Measurements from ENCODE around the gene GTF3C5. TPM values are rescaled to one million over a fixed set of nuclear protein-coding genes. Genes with fewer than 3 reads are reported as not detected.
"Not testable (repeated sequence)": the region's sequence is repeated elsewhere in the genome, so short reads cannot be mapped to it uniquely, and the experiment has no call there.

GTF3C5 gene
- total and polyA plus RNA-seq, 7 experiments from 2014 or later = 39.9 to 77.9 (median 48.8) TPM

DNA sequence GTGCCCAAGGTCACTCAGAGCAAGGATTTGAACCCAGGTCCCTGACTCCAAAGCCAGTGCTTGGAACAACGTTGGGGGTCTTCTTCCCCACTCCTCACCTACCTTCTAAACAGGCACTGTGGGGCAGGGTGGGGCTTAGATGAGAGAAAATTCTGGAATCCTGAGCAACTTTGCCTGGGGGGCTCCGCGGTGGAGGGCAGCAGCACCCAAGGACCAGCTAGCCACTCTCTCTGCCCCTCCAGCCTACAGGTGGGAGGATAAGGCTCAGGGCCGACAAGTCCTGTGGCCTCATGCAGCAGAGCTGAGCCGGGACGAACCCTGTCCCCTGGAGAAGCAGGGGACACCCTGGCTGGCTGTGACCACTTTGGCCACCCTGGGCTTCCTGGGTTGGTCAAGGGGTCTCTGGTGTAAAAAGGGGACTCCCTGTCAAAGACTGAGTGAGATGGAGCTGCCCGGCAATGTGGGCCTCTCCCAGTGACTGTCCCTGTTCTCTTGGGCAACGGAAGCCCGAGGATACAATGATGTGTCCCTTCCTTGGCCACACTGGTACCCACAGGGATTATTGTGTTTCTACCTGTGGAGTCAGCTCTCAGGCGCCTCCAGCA lies 57.5 kb downstream of the GTF3C5 start:
- no peak for ATAC-seq
- CTCF ChIA-PET = no interaction called here
- intact Hi-C loops (cut with micrococcal nuclease) = no loop called here

DNA sequence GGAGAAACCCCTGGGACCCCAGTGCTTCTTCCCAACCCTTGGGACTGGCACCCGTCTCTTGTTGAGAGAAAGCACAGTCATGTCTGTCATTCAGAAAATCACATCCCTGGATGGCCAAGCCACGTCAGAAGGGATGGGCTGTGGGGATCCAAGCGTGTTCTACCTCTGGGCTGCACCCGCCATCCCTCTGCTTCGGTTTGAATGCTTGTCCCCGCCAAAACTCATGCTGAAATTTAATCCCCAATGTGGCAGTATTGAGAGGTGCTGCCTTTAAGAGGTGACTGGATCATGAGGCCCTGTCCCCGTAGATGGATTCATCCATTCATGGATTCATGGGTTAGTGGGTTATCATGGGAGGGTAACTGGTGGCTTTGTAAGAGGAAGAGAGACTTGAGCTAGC lies 58.0 kb downstream of the GTF3C5 start:
- CTCF ChIA-PET = no interaction called here
- POLR2A ChIA-PET = no interaction called here
- ATAC-seq (no peak), DNase-seq (no peak)
- Mint-ChIP-seq H3K27ac (peak overlapping the region in 1 of 9 donors; percentile 30), H3K36me3 (peaks cover 0 to 2% (median 0%) of the 10 kb centered on the region in 5 donors), H3K27me3 (no peaks in the 10 kb centered on the region), H3K4me1 (no peaks in the 10 kb centered on the region), H3K9me3 (peaks cover 0 to 2% (median 0%) of the 10 kb centered on the region in 11 donors), H3K4me3 (no peak overlapping the region)
- intact Hi-C loops (cut with micrococcal nuclease) = no loop called here
- Histone ChIP-seq H3K36me3 (ENCODE audit: control insufficient read depth in 2 of 3, insufficient read depth in 3 of 3, low read length in 3 of 3) (no peaks in the 10 kb centered on the region), H3K9me3 (ENCODE audit: control insufficient read depth in 2 of 3, low read length in 3 of 3) (no peaks in the 10 kb centered on the region), H3K27ac (ENCODE audit: low read depth, low read length) (no peak overlapping the region), H3K4me3 (ENCODE audit: low read length) (no peak overlapping the region), H3K27me3 (ENCODE audit: control insufficient read depth in 2 of 2, insufficient read depth in 2 of 2, low read length in 2 of 2) (no peaks in the 10 kb centered on the region), H3K4me1 (ENCODE audit: control insufficient read depth in 2 of 2, insufficient read depth in 2 of 2, low read length in 2 of 2) (no peaks in the 10 kb centered on the region)

More for the DNA sequence above, 57.5 kb downstream of the GTF3C5 start:
- POLR2A ChIA-PET = no interaction called here
- H3K9me3 ChIP-seq (ENCODE audit: control insufficient read depth in 2 of 3, low read length in 3 of 3) = no peaks in the 10 kb centered on the region
- H3K27ac ChIP-seq (ENCODE audit: low read depth, low read length) = no peak overlapping the region
- H3K27me3 ChIP-seq (ENCODE audit: control insufficient read depth in 2 of 2, insufficient read depth in 2 of 2, low read length in 2 of 2) = no peaks in the 10 kb centered on the region
- Mint-ChIP-seq H3K9me3 (peaks cover 0 to 2% (median 0%) of the 10 kb centered on the region in 11 donors), H3K27ac (no peak overlapping the region), H3K36me3 (no peaks in the 10 kb centered on the region), H3K4me3 (no peak overlapping the region), H3K4me1 (no peaks in the 10 kb centered on the region), H3K27me3 (no peaks in the 10 kb centered on the region)
- H3K36me3 ChIP-seq (ENCODE audit: control insufficient read depth in 2 of 3, insufficient read depth in 3 of 3, low read length in 3 of 3) = no peaks in the 10 kb centered on the region
- H3K4me1 ChIP-seq (ENCODE audit: control insufficient read depth in 2 of 2, insufficient read depth in 2 of 2, low read length in 2 of 2) = no peaks in the 10 kb centered on the region
- DNase-seq = no peak
- no peak overlapping the region for H3K4me3 ChIP-seq (ENCODE audit: low read length)

DNA sequence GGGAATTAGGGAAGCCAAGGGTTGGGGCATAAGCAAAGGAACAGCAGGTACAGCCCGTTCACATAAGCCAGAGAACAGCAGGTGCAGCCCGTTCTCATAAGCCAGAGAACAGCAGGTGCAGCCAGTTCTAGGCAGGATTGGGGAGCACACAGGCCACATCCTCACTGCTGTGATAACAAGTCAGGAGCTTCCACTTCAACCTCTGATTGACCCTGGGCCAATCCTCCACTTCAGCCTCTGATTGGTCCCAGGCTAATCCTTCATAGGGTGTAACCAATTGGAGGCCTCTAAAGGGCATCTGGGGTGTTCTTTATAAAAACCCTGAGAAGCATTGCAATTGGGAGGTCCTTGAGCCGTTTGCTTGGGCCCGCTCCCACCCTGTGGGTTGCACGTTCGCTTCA lies 58.5 kb downstream of the GTF3C5 start:
- Mint-ChIP-seq H3K36me3 (peaks cover 0 to 2% (median 0%) of the 10 kb centered on the region in 5 donors), H3K27ac (peak overlapping the region in 1 of 9 donors; percentile 30), H3K4me3 (no peak overlapping the region), H3K4me1 (no peaks in the 10 kb centered on the region), H3K27me3 (no peaks in the 10 kb centered on the region), H3K9me3 (peaks cover 0 to 2% (median 0%) of the 10 kb centered on the region in 11 donors)
- intact Hi-C loops (cut with micrococcal nuclease) = no loop called here
- DNase-seq (no peak), ATAC-seq (no peak)
- POLR2A ChIA-PET = no interaction called here
- Histone ChIP-seq H3K9me3 (ENCODE audit: control insufficient read depth in 2 of 3, low read length in 3 of 3) (no peaks in the 10 kb centered on the region), H3K27ac (ENCODE audit: low read depth, low read length) (no peak overlapping the region), H3K36me3 (ENCODE audit: control insufficient read depth in 2 of 3, insufficient read depth in 3 of 3, low read length in 3 of 3) (no peaks in the 10 kb centered on the region), H3K4me1 (ENCODE audit: control insufficient read depth in 2 of 2, insufficient read depth in 2 of 2, low read length in 2 of 2) (no peaks in the 10 kb centered on the region), H3K27me3 (ENCODE audit: control insufficient read depth in 2 of 2, insufficient read depth in 2 of 2, low read length in 2 of 2) (no peaks in the 10 kb centered on the region), H3K4me3 (ENCODE audit: low read length) (no peak overlapping the region)
- CTCF ChIA-PET = interaction anchor here (0.7 kb wide), 1 partner anchor 58 kb away, joined by 3 read pairs; no protein-coding TSS in a partner anchor

DNA sequence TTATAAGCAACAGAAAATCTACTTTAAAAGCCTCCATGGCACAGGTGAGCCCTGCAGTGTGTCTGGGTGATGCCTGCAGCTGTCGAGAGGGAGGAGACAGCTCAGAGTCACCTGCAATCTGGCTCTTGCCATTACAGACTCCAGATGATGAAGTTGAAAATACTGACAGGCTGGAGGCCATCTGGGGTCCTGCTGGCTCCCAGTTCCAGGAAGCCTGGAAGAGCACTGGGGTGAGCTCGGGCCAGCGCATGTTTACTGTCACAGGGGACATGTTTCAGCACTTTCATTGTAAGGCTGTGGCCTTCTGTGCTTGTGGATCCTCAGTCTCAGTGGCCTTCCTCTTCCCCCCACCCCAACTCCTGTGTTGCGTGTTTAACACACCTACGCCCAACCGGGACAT lies 59.4 kb downstream of the GTF3C5 start:
- DNase-seq (no peak), ATAC-seq (no peak)
- Histone ChIP-seq H3K9me3 (ENCODE audit: control insufficient read depth in 2 of 3, low read length in 3 of 3) (no peaks in the 10 kb centered on the region), H3K36me3 (ENCODE audit: control insufficient read depth in 2 of 3, insufficient read depth in 3 of 3, low read length in 3 of 3) (no peaks in the 10 kb centered on the region), H3K27ac (ENCODE audit: low read depth, low read length) (no peak overlapping the region), H3K4me3 (ENCODE audit: low read length) (no peak overlapping the region), H3K27me3 (ENCODE audit: control insufficient read depth in 2 of 2, insufficient read depth in 2 of 2, low read length in 2 of 2) (no peaks in the 10 kb centered on the region), H3K4me1 (ENCODE audit: control insufficient read depth in 2 of 2, insufficient read depth in 2 of 2, low read length in 2 of 2) (no peaks in the 10 kb centered on the region)
- H3K4me3 Mint-ChIP-seq = no peak overlapping the region
- POLR2A ChIA-PET = no interaction called here
- H3K36me3 Mint-ChIP-seq = peaks cover 0 to 4% (median 0%) of the 10 kb centered on the region in 5 donors
- peak overlapping the region in 1 of 9 donors; percentile 59 for H3K27ac Mint-ChIP-seq
- intact Hi-C loops (cut with micrococcal nuclease) = no loop called here
- peaks cover 0 to 5% (median 3%) of the 10 kb centered on the region in 11 donors for H3K9me3 Mint-ChIP-seq
- CTCF ChIA-PET = no interaction called here
- H3K27me3 Mint-ChIP-seq = no peaks in the 10 kb centered on the region
- H3K4me1 Mint-ChIP-seq = no peaks in the 10 kb centered on the region

DNA sequence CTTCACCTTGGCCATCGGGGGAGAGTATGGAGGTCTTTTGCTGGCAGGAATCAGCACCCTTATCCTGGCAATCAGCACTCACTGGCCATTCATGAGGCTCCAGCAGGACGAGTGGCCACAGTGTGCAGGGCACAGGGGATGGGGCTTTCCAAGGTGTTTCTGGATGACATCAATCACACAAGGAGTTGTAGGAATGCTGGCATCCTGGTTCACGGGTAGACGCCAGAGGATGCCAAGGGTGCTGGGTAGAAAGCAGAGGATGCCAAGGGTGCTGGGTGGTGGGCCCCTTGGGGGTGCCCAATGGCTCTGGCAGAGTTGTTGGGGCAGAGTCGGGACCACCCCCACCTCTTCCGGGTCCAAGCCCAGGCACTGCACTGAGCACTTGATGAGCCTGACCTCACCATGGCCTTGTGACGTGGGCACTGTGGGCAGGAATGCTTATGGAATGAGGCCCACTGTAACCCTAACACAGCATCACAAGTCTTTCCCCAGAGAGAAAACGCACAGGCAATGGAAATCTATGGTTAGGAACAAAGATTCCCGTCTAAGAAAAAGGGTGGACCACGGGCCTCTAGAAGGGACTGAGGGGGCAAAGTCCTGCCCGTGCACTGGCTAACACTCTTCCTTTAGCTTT lies 60.1 kb downstream of the GTF3C5 start:
- ChIA-PET POLR2A (no interaction called here), CTCF (no interaction called here)
- no peak overlapping the region for H3K4me3 Mint-ChIP-seq

DNA sequence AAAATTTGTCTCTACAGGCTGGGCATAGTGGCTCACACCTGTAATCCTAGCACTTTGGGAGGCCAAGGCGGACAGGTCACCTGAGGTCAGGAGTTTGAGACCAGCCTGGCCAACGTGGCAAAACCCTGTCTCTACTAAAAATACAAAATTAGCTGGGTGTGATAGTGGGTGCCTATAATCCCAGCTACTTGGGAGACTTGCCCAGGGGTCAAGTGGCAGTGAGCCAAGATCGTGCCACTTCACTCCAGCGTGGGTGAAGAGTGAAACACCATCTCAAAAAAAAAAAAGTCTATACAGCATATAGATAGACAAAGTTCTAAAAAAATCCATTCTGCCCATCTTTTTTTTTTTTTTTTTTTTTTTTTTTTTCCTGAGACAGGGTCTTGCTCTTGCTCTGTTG lies 63.6 kb downstream of the GTF3C5 start:
- H3K4me1 Mint-ChIP-seq; H3K9me3 ChIP-seq (ENCODE audit: control insufficient read depth in 2 of 3, low read length in 3 of 3); H3K27ac Mint-ChIP-seq; H3K27me3 ChIP-seq (ENCODE audit: control insufficient read depth in 2 of 2, insufficient read depth in 2 of 2, low read length in 2 of 2); CTCF ChIA-PET; H3K27ac ChIP-seq (ENCODE audit: low read depth, low read length); H3K4me3 Mint-ChIP-seq; H3K27me3 Mint-ChIP-seq; ATAC-seq; DNase-seq; H3K4me1 ChIP-seq (ENCODE audit: control insufficient read depth in 2 of 2, insufficient read depth in 2 of 2, low read length in 2 of 2); H3K4me3 ChIP-seq (ENCODE audit: low read length); POLR2A ChIA-PET; intact Hi-C loops (cut with micrococcal nuclease): not testable (repeated sequence)
- peaks cover 13 to 26% (median 21%) of the 10 kb centered on the region in 3 experiments for H3K36me3 ChIP-seq (ENCODE audit: control insufficient read depth in 2 of 3, insufficient read depth in 3 of 3, low read length in 3 of 3)
- Mint-ChIP-seq H3K9me3 (peaks cover 6 to 17% (median 11%) of the 10 kb centered on the region in 11 donors), H3K36me3 (peaks cover 0 to 40% (median 29%) of the 10 kb centered on the region in 5 donors)

More for the DNA sequence above, 60.1 kb downstream of the GTF3C5 start:
- no peak overlapping the region for H3K27ac ChIP-seq (ENCODE audit: low read depth, low read length)
- intact Hi-C loops (cut with micrococcal nuclease) = no loop called here
- no peaks in the 10 kb centered on the region for H3K4me1 ChIP-seq (ENCODE audit: control insufficient read depth in 2 of 2, insufficient read depth in 2 of 2, low read length in 2 of 2)
- Mint-ChIP-seq H3K27me3 (no peaks in the 10 kb centered on the region), H3K27ac (no peak overlapping the region), H3K9me3 (peaks cover 0 to 9% (median 6%) of the 10 kb centered on the region in 11 donors), H3K4me1 (no peaks in the 10 kb centered on the region), H3K36me3 (peaks cover 0 to 10% (median 2%) of the 10 kb centered on the region in 5 donors)
- H3K27me3 ChIP-seq (ENCODE audit: control insufficient read depth in 2 of 2, insufficient read depth in 2 of 2, low read length in 2 of 2) = no peaks in the 10 kb centered on the region
- no peaks in the 10 kb centered on the region for H3K36me3 ChIP-seq (ENCODE audit: control insufficient read depth in 2 of 3, insufficient read depth in 3 of 3, low read length in 3 of 3)
- DNase-seq (no peak), ATAC-seq (no peak)
- no peak overlapping the region for H3K4me3 ChIP-seq (ENCODE audit: low read length)
- H3K9me3 ChIP-seq (ENCODE audit: control insufficient read depth in 2 of 3, low read length in 3 of 3) = no peaks in the 10 kb centered on the region
